Measurements from ENCODE around the gene PLAGL2. TPM values are rescaled to one million over a fixed set of nuclear protein-coding genes. Genes with fewer than 3 reads are reported as not detected.

PLAGL2 gene
- total and polyA plus RNA-seq, 2 donors from 2014 or later: 3.8 to 9.2 TPM

DNA sequence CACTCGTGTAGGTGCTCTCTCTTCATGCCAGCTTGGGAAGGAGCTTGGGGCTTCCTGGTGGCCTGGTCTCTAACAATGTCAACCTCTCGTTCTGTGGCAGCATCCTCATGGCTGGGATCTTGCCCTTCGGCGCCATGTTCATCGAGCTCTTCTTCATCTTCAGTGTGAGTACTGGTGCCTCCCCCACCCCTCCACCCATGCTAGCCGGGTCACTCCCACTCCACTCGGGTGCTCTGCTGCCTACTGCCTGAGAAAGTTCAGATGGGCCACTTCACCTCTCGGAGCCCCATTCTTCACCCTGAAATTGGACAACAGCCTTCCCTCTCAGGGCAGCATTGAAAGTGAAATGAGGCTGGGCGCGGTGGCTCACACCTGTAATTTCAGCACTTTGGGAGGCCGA is 49.2 kb downstream of the PLAGL2 start:
- no peaks in the 10 kb centered on the region for H3K9me3 ChIP-seq (ENCODE audit: control insufficient read depth in 2 of 3, insufficient read depth in 1 of 3, low read length in 3 of 3)
- no peak overlapping the region for H3K9ac ChIP-seq (ENCODE audit: low read length in 3 of 3)
- peaks cover 0 to 10% (median 0%) of the 10 kb centered on the region in 3 donors for H3K4me1 ChIP-seq (ENCODE audit: control insufficient read depth in 2 of 3, insufficient read depth in 2 of 3, low read depth in 1 of 3, low read length in 3 of 3)
- no peaks in the 10 kb centered on the region for H3K27me3 ChIP-seq (ENCODE audit: control insufficient read depth, insufficient read depth, low read length)
- FAIRE-seq (no peak), DNase-seq (no peak)
- H3K27ac ChIP-seq (ENCODE audit: low read depth in 2 of 2, low read length in 2 of 2): no peak overlapping the region
- intact Hi-C loops (cut with DNase I): no loop called here
- TF ChIP-seq, protein P1, sequence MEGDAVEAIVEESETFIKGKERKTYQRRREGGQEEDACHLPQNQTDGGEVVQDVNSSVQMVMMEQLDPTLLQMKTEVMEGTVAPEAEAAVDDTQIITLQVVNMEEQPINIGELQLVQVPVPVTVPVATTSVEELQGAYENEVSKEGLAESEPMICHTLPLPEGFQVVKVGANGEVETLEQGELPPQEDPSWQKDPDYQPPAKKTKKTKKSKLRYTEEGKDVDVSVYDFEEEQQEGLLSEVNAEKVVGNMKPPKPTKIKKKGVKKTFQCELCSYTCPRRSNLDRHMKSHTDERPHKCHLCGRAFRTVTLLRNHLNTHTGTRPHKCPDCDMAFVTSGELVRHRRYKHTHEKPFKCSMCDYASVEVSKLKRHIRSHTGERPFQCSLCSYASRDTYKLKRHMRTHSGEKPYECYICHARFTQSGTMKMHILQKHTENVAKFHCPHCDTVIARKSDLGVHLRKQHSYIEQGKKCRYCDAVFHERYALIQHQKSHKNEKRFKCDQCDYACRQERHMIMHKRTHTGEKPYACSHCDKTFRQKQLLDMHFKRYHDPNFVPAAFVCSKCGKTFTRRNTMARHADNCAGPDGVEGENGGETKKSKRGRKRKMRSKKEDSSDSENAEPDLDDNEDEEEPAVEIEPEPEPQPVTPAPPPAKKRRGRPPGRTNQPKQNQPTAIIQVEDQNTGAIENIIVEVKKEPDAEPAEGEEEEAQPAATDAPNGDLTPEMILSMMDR (IDR thresholded peaks at IDR 0.05; ENCODE audit: borderline replicate concordance, extremely low read depth, insufficient read depth): no peak
- H3K4me3 ChIP-seq (ENCODE audit: low read length in 3 of 3): no peak overlapping the region
- H3K36me3 ChIP-seq (ENCODE audit: control insufficient read depth in 2 of 3, insufficient read depth in 3 of 3, low read length in 3 of 3): peaks cover 11 to 54% (median 23%) of the 10 kb centered on the region in 3 donors

DNA sequence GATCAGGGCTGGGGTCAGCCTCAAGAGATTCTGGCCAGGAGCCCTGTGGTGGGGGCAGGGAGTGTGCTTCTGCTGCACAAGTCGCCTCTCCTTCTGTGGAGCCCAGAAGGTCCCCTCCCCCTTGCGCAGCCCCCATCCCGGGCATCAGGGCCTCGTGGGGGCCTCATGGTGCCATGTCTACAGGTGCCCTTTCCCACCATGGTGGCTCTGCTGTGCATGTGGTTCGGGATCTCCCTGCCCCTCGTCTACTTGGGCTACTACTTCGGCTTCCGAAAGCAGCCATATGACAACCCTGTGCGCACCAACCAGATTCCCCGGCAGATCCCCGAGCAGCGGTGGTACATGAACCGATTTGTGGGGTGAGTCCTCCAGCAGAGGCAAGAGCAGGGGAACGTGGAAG is 49.9 kb downstream of the PLAGL2 start:
- DNase-seq (no peak), FAIRE-seq (no peak)
- H3K4me1 ChIP-seq (ENCODE audit: control insufficient read depth in 2 of 3, insufficient read depth in 2 of 3, low read depth in 1 of 3, low read length in 3 of 3): peaks cover 0 to 11% (median 2%) of the 10 kb centered on the region in 3 donors
- TF ChIP-seq, protein P1 (IDR thresholded peaks at IDR 0.05; ENCODE audit: borderline replicate concordance, extremely low read depth, insufficient read depth): no peak
- peaks cover 11 to 52% (median 23%) of the 10 kb centered on the region in 3 donors for H3K36me3 ChIP-seq (ENCODE audit: control insufficient read depth in 2 of 3, insufficient read depth in 3 of 3, low read length in 3 of 3)
- no peaks in the 10 kb centered on the region for H3K27me3 ChIP-seq (ENCODE audit: control insufficient read depth, insufficient read depth, low read length)
- intact Hi-C loops (cut with DNase I): no loop called here
- no peak overlapping the region for H3K9ac ChIP-seq (ENCODE audit: low read length in 3 of 3)
- no peak overlapping the region for H3K4me3 ChIP-seq (ENCODE audit: low read length in 3 of 3)
- H3K9me3 ChIP-seq (ENCODE audit: control insufficient read depth in 2 of 3, insufficient read depth in 1 of 3, low read length in 3 of 3): no peaks in the 10 kb centered on the region
- H3K27ac ChIP-seq (ENCODE audit: low read depth in 2 of 2, low read length in 2 of 2): no peak overlapping the region

DNA sequence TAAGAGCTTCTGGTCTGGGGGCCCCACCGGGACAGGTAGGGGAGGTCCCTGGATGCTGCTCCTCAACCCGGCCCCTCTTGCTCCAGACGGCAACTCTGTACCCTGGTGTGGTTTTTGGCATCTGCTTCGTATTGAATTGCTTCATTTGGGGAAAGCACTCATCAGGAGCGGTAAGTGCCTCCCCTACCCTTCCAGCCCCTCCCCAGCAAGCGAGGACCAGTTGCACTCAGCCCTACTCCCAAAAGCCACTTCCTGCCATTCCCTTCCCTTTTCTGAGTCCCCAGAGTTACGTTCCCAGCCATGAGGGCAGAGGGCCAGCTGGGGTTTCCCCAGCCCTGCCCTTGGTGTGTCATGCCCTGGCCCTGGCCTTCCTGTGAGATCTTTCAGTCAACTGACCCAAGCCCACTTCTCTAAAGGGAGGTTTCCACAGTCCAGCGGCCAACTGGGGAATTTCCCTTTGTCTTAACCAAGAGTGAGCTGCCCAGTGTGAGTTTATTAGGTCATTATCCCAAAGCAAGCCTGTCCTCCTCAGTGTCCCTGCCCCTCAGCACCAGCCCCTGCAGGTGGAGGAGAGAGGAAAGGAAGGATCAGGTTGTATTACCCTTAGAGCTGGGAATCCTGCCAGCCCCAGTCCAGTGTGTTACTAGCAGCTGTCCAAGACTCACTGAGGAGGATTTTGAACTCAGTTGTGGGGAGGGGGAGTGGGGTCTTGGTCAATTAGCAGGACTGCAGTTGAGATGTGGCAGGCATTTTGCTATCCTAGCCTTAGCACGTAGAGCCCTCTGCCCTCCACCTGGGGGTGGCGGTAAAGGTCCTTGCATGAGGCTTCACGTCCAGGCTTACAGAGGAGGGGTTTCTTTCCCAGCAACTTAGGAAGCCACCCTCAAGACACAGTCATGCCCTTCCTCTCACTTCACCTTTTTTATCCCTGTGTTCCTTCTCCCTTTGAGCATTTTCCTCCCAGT is 52.2 kb downstream of the PLAGL2 start:
- H3K27ac ChIP-seq (ENCODE audit: low read depth in 2 of 2, low read length in 2 of 2): peak overlapping the region; percentile 36 to 63
- no peaks in the 10 kb centered on the region for H3K9me3 ChIP-seq (ENCODE audit: control insufficient read depth in 2 of 3, insufficient read depth in 1 of 3, low read length in 3 of 3)
- intact Hi-C loops (cut with DNase I): no loop called here
- FAIRE-seq: no peak
- peaks cover 0 to 15% (median 8%) of the 10 kb centered on the region in 3 donors for H3K4me1 ChIP-seq (ENCODE audit: control insufficient read depth in 2 of 3, insufficient read depth in 2 of 3, low read depth in 1 of 3, low read length in 3 of 3)
- H3K4me3 ChIP-seq (ENCODE audit: low read length in 3 of 3): no peak overlapping the region
- no peak overlapping the region for H3K9ac ChIP-seq (ENCODE audit: low read length in 3 of 3)
- DNase-seq: peak; percentile 73 to 95 (median 79)
- TF ChIP-seq, protein P1 (IDR thresholded peaks at IDR 0.05; ENCODE audit: borderline replicate concordance, extremely low read depth, insufficient read depth): peak; percentile 56
- H3K36me3 ChIP-seq (ENCODE audit: control insufficient read depth in 2 of 3, insufficient read depth in 3 of 3, low read length in 3 of 3): peaks cover 13 to 43% (median 16%) of the 10 kb centered on the region in 3 donors
- H3K27me3 ChIP-seq (ENCODE audit: control insufficient read depth, insufficient read depth, low read length): no peaks in the 10 kb centered on the region
